Stimulated activated CD8-positive, alpha-beta memory T cell treated with anti-CD3 and anti-CD28 coated beads, Interleukin-12 subunit alpha, Interleukin-12 subunit beta, amount 100 ng/mL, for 4 hours (primary cell): Measurements from ENCODE around the gene EXO5.
"Not testable (repeated sequence)": the region's sequence is repeated elsewhere in the genome, so short reads cannot be mapped to it uniquely, and the experiment has no call there.

Experiments
- DNase-seq: peaks from one replicate; pipeline ENCODE4 v3.0.0-alpha.2; 2020; ENCODE audit warnings: low read depth

The EXO5 gene

GRCh38 chr1:40553017-40553416, 44.5 kb downstream of the EXO5 start:
- no peak for DNase-seq

GRCh38 chr1:40554807-40555206, 46.2 kb downstream of the EXO5 start:
- DNase-seq = not testable (repeated sequence)

- DNase-seq = no peak
Measured at GRCh38 chr1:40556121-40556520, 47.6 kb downstream of the EXO5 start.

- not testable (repeated sequence) for DNase-seq
Measured at GRCh38 chr1:40558241-40558640, 49.7 kb downstream of the EXO5 start.

- no peak for DNase-seq
Measured at GRCh38 chr1:40562185-40562584, 53.6 kb downstream of the EXO5 start.

GRCh38 chr1:40563266-40563665, 54.7 kb downstream of the EXO5 start:
- no peak for DNase-seq

- no peak for DNase-seq
Measured at GRCh38 chr1:40564506-40564905, 55.9 kb downstream of the EXO5 start.

- no peak for DNase-seq
Measured at GRCh38 chr1:40564913-40565312, 56.3 kb downstream of the EXO5 start.
